Smooth muscle cell (in vitro differentiated cells): ENCODE data around the gene SYCP2. TPM values are rescaled to one million over a fixed set of nuclear protein-coding genes. Genes with fewer than 3 reads are reported as not detected.
"Not testable (repeated sequence)": the region's sequence is repeated elsewhere in the genome, so short reads cannot be mapped to it uniquely, and the experiment has no call there.

Experiments used
- DNase-seq: peaks from one replicate; lab custom pipeline; 2025; ENCODE audit not compliant: unreplicated experiment; lab: John Stamatoyannopoulos, UW
- H2AFZ ChIP-seq: fragments of 200-600 bp; sonication (generic); 2 replicates; pipeline ENCODE4 v1.6.0; 2016; ENCODE audit warnings: antibody characterized with exemption, low read depth, mild to moderate bottlenecking
- H3F3A ChIP-seq: fragments of 200-600 bp; sonication (generic); 2 replicates; pipeline ENCODE4 v1.6.0; 2017; ENCODE audit warnings: antibody characterized with exemption, low read depth
- H3K27ac ChIP-seq: fragments of 200-600 bp; sonication (generic); 2 replicates; pipeline ENCODE4 v1.5.1; 2016; ENCODE audit warnings: low read depth, mild to moderate bottlenecking
- H3K27me3 ChIP-seq: fragments of 200-600 bp; sonication (generic); 2 replicates; pipeline ENCODE4 v1.6.1; 2016; ENCODE audit warnings: low read depth, mild to moderate bottlenecking
- H3K36me3 ChIP-seq: fragments of 200-600 bp; sonication (generic); 2 replicates; pipeline ENCODE4 v1.5.1; 2016; ENCODE audit warnings: low read depth
- H3K4me1 ChIP-seq: fragments of 200-600 bp; sonication (generic); 2 replicates; pipeline ENCODE4 v1.5.1; 2016; ENCODE audit warnings: low read depth
- H3K4me2 ChIP-seq: fragments of 200-600 bp; sonication (generic); 2 replicates; pipeline ENCODE4 v1.6.0; 2016; ENCODE audit warnings: mild to moderate bottlenecking
- H3K4me3 ChIP-seq: fragments of 200-600 bp; sonication (generic); 2 replicates; pipeline ENCODE4 v1.5.1; 2016; ENCODE audit warnings: mild to moderate bottlenecking
- H3K79me2 ChIP-seq: fragments of 200-600 bp; sonication (generic); 2 replicates; pipeline ENCODE4 v1.6.0; 2016; ENCODE audit warnings: low read depth, mild to moderate bottlenecking
- H3K9ac ChIP-seq: fragments of 200-600 bp; sonication (generic); 2 replicates; pipeline ENCODE4 v1.6.0; 2016; ENCODE audit warnings: low read depth
- H3K9me3 ChIP-seq: fragments of 200-600 bp; sonication (generic); replicated peaks from 2 replicates; pipeline ENCODE4 v1.5.1; 2016; ENCODE audit warnings: low read depth
- H4K20me1 ChIP-seq: fragments of 200-600 bp; sonication (generic); 2 replicates; pipeline ENCODE4 v1.6.0; 2016; ENCODE audit warnings: low read depth
- CTCF ChIP-seq: fragments of 200-600 bp; sonication (generic); IDR thresholded peaks from 2 replicates; pipeline ENCODE4 v1.5.1; 2017; ENCODE audit warnings: borderline replicate concordance, mild to moderate bottlenecking, antibody characterized with exemption; ENCODE audit not compliant: insufficient read depth, poor library complexity, severe bottlenecking
- WGBS: methylation state at CpG from one replicate; pipeline ENCODE4 v1.1.7; 2016; ENCODE audit warnings: low lambda C conversion rate; 5-methylcytosine and 5-hydroxymethylcytosine counted together
- polyA plus RNA-seq: library from polyadenylated mRNA; unstranded; fragments of >200 nt; fragmentation: Nextera tagmentation; extraction: Ambion mirVana; gene quantifications from 2 replicates; pipeline ENCODE4 v1.2.1, GENCODE V29; 2016
- total RNA-seq: library from RNA; depleted of rRNA; stranded (reverse); fragments of >200 nt; gene quantifications from 2 replicates; pipeline ENCODE4 v1.2.3, GENCODE V29; 2014

SYCP2 gene
- total and polyA plus RNA-seq, 2 experiments from 2014 or later: 0.42 to 0.54 TPM

GRCh38 chr20:59861401-59861800 is 72.0 kb downstream of the SYCP2 start:
- H3K27ac ChIP-seq: no peak overlapping the region
- no peaks in the 10 kb centered on the region for H3K9me3 ChIP-seq
- no peaks in the 10 kb centered on the region for H3F3A ChIP-seq
- TF ChIP-seq CTCF: no peak
- H3K9ac ChIP-seq: no peak overlapping the region
- H3K4me1 ChIP-seq: peaks cover 3% of the 10 kb centered on the region
- no peak for DNase-seq
- H2AFZ ChIP-seq: no peak overlapping the region
- H4K20me1 ChIP-seq: no peaks in the 10 kb centered on the region
- no peaks in the 10 kb centered on the region for H3K36me3 ChIP-seq
- H3K79me2 ChIP-seq: no peaks in the 10 kb centered on the region
- H3K4me3 ChIP-seq: no peak overlapping the region
- no peak overlapping the region for H3K4me2 ChIP-seq
- H3K27me3 ChIP-seq: no peaks in the 10 kb centered on the region
- WGBS: 86% methylated on average over 4 of the region's 4 CpGs

GRCh38 chr20:59858425-59858824 is 75.0 kb downstream of the SYCP2 start:
- H3K79me2 ChIP-seq: no peaks in the 10 kb centered on the region
- no peaks in the 10 kb centered on the region for H3K9me3 ChIP-seq
- DNase-seq: no peak
- H3K27ac ChIP-seq: no peak overlapping the region
- no peaks in the 10 kb centered on the region for H4K20me1 ChIP-seq
- H3K4me1 ChIP-seq: no peaks in the 10 kb centered on the region
- H3K4me2 ChIP-seq: no peak overlapping the region
- no peak for TF ChIP-seq CTCF
- WGBS: 82% methylated on average over 5 of the region's 5 CpGs
- no peak overlapping the region for H3K9ac ChIP-seq
- no peaks in the 10 kb centered on the region for H3F3A ChIP-seq
- H3K4me3 ChIP-seq: no peak overlapping the region
- no peaks in the 10 kb centered on the region for H3K27me3 ChIP-seq
- H2AFZ ChIP-seq: no peak overlapping the region
- H3K36me3 ChIP-seq: no peaks in the 10 kb centered on the region

- Histone ChIP-seq H4K20me1 (no peaks in the 10 kb centered on the region), H3K27ac (no peak overlapping the region), H3K9ac (no peak overlapping the region), H3K4me3 (no peak overlapping the region), H3K36me3 (no peaks in the 10 kb centered on the region), H3K4me1 (no peaks in the 10 kb centered on the region), H2AFZ (no peak overlapping the region), H3K79me2 (no peaks in the 10 kb centered on the region), H3K9me3 (no peaks in the 10 kb centered on the region), H3K4me2 (no peak overlapping the region), H3K27me3 (no peaks in the 10 kb centered on the region), H3F3A (no peaks in the 10 kb centered on the region)
- DNase-seq: no peak
- TF ChIP-seq CTCF: no peak
- WGBS: 86% methylated on average over 2 of the region's 2 CpGs
Measured at GRCh38 chr20:59857966-59858365, 75.5 kb downstream of the SYCP2 start.

GRCh38 chr20:59856941-59857340 is 76.5 kb downstream of the SYCP2 start:
- DNase-seq, H4K20me1 ChIP-seq: not testable (repeated sequence)

GRCh38 chr20:59856526-59856925 is 76.9 kb downstream of the SYCP2 start:
- not testable (repeated sequence) for H3K4me3 ChIP-seq, H3K36me3 ChIP-seq, H3F3A ChIP-seq, H3K79me2 ChIP-seq, H3K4me2 ChIP-seq, H3K4me1 ChIP-seq, DNase-seq, H3K9me3 ChIP-seq, H4K20me1 ChIP-seq, H3K9ac ChIP-seq, H2AFZ ChIP-seq, H3K27ac ChIP-seq, H3K27me3 ChIP-seq
- 90% methylated on average over 1 of the region's 1 CpG for WGBS

More at GRCh38 chr20:59856941-59857340, 76.5 kb downstream of the SYCP2 start:
- not testable (repeated sequence) for H3F3A ChIP-seq, H3K36me3 ChIP-seq, H3K4me3 ChIP-seq, H3K4me1 ChIP-seq, H3K9ac ChIP-seq, H3K9me3 ChIP-seq, H3K79me2 ChIP-seq, H3K27me3 ChIP-seq, H3K4me2 ChIP-seq, H2AFZ ChIP-seq, H3K27ac ChIP-seq
- 89% methylated on average over 5 of the region's 5 CpGs for WGBS
